ENCODE results near the gene PLCXD1. TPM values are rescaled to one million over a fixed set of nuclear protein-coding genes. Genes with fewer than 3 reads are reported as not detected.
"Not testable (repeated sequence)": the region's sequence is repeated elsewhere in the genome, so short reads cannot be mapped to it uniquely, and the experiment has no call there.

The PLCXD1 gene
- total and polyA plus RNA-seq, 2 experiments from 2014 or later, result 48.7 to 112 TPM

GRCh38 chrX:302975-303374 is 21.8 kb downstream of the PLCXD1 start:
- TF ChIP-seq EZH2phosphoT487 (IDR thresholded peaks at IDR 0.05; ENCODE audit: unreplicated experiment), result no peak
- no peak for TF ChIP-seq CTCF (conservative IDR thresholded peaks at IDR 0.05; ENCODE audit: low read depth in 2 of 2)
- TF ChIP-seq EZH2 (IDR thresholded peaks at IDR 0.05; ENCODE audit: low read depth, unreplicated experiment), result no peak
- TF ChIP-seq ZNF462 (CRISPR knock-in tag; IDR thresholded peaks at IDR 0.05), result no peak
- Histone ChIP-seq H3K9me2 (ENCODE audit: insufficient read depth) (no peaks in the 10 kb centered on the region), H3K4me3 (no peak overlapping the region), H3K36me3 (ENCODE audit: insufficient read depth) (peaks cover 55% of the 10 kb centered on the region), H2AFZ (no peak overlapping the region), H3F3A (replicated peaks; ENCODE audit: low read depth) (peaks cover 64% of the 10 kb centered on the region), H3K27ac (ENCODE audit: low read depth) (no peak overlapping the region), H4K20me1 (replicated peaks; ENCODE audit: insufficient read depth) (peaks cover 23% of the 10 kb centered on the region), H3K4me2 (no peak overlapping the region), H3K27me3 (ENCODE audit: insufficient read depth) (no peaks in the 10 kb centered on the region), H3K4me1 (ENCODE audit: insufficient read depth) (no peaks in the 10 kb centered on the region), H3K79me2 (replicated peaks; ENCODE audit: insufficient read depth) (no peaks in the 10 kb centered on the region)
- DNase-seq (ENCODE audit: low spot score) (no peak), ATAC-seq (no peak)
- H3K4me3 Mint-ChIP-seq, result no peak overlapping the region
- H3K27ac Mint-ChIP-seq, result no peak overlapping the region
- no peaks in the 10 kb centered on the region for H3K4me1 Mint-ChIP-seq
- peaks cover 89% of the 10 kb centered on the region for H3K36me3 Mint-ChIP-seq (ENCODE audit: low read depth)
- 0 out of 3 replicates have a peak, but pooled peaks cover 2% of the 10 kb centered on the region for H3K9me3 Mint-ChIP-seq
- H3K27me3 Mint-ChIP-seq (ENCODE audit: insufficient read depth, low read depth, poor library complexity), result peaks cover 18% of the 10 kb centered on the region

- H3F3A ChIP-seq (replicated peaks; ENCODE audit: low read depth), result peaks cover 59% of the 10 kb centered on the region
- H4K20me1 ChIP-seq (replicated peaks; ENCODE audit: insufficient read depth), result peaks cover 19% of the 10 kb centered on the region
- H3K36me3 ChIP-seq (ENCODE audit: insufficient read depth), result peaks cover 39% of the 10 kb centered on the region
- not testable (repeated sequence) for DNase-seq (ENCODE audit: low spot score); H2AFZ ChIP-seq; H3K4me3 ChIP-seq; H3K9me2 ChIP-seq (ENCODE audit: insufficient read depth); H3K4me3 Mint-ChIP-seq; H3K9me3 Mint-ChIP-seq; H3K4me1 Mint-ChIP-seq; H3K27me3 ChIP-seq (ENCODE audit: insufficient read depth); H3K79me2 ChIP-seq (replicated peaks; ENCODE audit: insufficient read depth); ATAC-seq; H3K4me2 ChIP-seq; H3K4me1 ChIP-seq (ENCODE audit: insufficient read depth); H3K27ac ChIP-seq (ENCODE audit: low read depth); H3K27ac Mint-ChIP-seq
- peaks cover 26% of the 10 kb centered on the region for H3K27me3 Mint-ChIP-seq (ENCODE audit: insufficient read depth, low read depth, poor library complexity)
- H3K36me3 Mint-ChIP-seq (ENCODE audit: low read depth), result peaks cover 93% of the 10 kb centered on the region
Observed at GRCh38 chrX:305781-306613, 24.8 kb downstream of the PLCXD1 start.

GRCh38 chrX:306614-307251 is 25.6 kb downstream of the PLCXD1 start:
- H3K9me3 Mint-ChIP-seq; H3K9me2 ChIP-seq (ENCODE audit: insufficient read depth); H3K4me1 ChIP-seq (ENCODE audit: insufficient read depth); H3K27me3 ChIP-seq (ENCODE audit: insufficient read depth); H3K4me1 Mint-ChIP-seq; H3K27ac Mint-ChIP-seq; H3K4me3 ChIP-seq; DNase-seq (ENCODE audit: low spot score); H3K27ac ChIP-seq (ENCODE audit: low read depth); H3K79me2 ChIP-seq (replicated peaks; ENCODE audit: insufficient read depth); H3K4me3 Mint-ChIP-seq; H3K4me2 ChIP-seq; ATAC-seq; H2AFZ ChIP-seq: not testable (repeated sequence)
- peaks cover 52% of the 10 kb centered on the region for H3F3A ChIP-seq (replicated peaks; ENCODE audit: low read depth)
- H3K36me3 ChIP-seq (ENCODE audit: insufficient read depth), result peaks cover 32% of the 10 kb centered on the region
- H4K20me1 ChIP-seq (replicated peaks; ENCODE audit: insufficient read depth), result peaks cover 19% of the 10 kb centered on the region
- peaks cover 87% of the 10 kb centered on the region for H3K36me3 Mint-ChIP-seq (ENCODE audit: low read depth)
- H3K27me3 Mint-ChIP-seq (ENCODE audit: insufficient read depth, low read depth, poor library complexity), result peaks cover 26% of the 10 kb centered on the region
